PC-9 (cell line): ENCODE results near the gene SNAI3.

Experiments used
- EZH2 ChIP-seq: fragments of 200-600 bp; sonication (generic); IDR thresholded peaks from 2 replicates; pipeline ENCODE4 v1.8.0; 2017; ENCODE audit warnings: antibody characterized with exemption, low read depth
- TF ChIP-seq, protein P1 (sequence below): fragments of 200-600 bp; sonication (generic); conservative IDR thresholded peaks from 2 replicates; pipeline ENCODE4 v1.6.1; 2017; ENCODE audit warnings: mixed run types, antibody characterized with exemption, mild to moderate bottlenecking, moderate library complexity

DNA sequence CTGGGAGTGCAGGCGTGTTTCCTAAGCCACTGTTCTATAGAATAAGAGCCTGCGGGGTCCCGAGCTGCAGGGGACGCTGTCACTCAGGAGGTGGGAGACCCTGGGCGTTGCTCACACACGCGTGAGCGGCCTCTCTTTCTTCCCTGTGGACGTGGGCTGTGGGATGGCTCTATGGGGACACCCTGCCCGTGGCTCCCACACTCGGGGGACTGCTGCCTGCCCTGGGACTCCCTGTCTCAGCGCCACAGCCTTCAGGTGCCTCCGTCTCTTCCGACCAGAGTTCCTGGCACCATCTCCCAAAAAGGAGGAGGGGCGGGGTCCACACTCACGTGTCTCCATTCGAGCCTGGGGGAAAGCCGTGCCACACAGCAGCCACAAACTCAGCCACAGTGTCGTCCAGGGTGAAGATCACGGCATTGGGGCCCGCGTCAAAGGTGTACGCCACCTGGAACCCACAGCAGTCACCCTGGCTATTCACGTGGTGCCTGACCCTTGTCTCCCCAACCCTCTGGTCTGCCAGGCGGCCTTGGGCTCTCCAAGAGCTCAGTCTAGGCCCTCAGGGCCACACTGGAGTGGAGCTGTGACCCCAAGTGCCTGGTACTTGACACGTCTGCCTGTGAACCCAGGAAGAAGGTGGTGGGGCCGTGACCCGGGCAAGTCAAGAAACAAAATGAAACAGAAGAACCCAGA lies 31.8 kb downstream of the SNAI3 start:
- TF ChIP-seq, protein P1, sequence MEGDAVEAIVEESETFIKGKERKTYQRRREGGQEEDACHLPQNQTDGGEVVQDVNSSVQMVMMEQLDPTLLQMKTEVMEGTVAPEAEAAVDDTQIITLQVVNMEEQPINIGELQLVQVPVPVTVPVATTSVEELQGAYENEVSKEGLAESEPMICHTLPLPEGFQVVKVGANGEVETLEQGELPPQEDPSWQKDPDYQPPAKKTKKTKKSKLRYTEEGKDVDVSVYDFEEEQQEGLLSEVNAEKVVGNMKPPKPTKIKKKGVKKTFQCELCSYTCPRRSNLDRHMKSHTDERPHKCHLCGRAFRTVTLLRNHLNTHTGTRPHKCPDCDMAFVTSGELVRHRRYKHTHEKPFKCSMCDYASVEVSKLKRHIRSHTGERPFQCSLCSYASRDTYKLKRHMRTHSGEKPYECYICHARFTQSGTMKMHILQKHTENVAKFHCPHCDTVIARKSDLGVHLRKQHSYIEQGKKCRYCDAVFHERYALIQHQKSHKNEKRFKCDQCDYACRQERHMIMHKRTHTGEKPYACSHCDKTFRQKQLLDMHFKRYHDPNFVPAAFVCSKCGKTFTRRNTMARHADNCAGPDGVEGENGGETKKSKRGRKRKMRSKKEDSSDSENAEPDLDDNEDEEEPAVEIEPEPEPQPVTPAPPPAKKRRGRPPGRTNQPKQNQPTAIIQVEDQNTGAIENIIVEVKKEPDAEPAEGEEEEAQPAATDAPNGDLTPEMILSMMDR = no peak
- no peak for TF ChIP-seq EZH2
